ENCODE data around the gene SAC3D1. TPM values are rescaled to one million over a fixed set of nuclear protein-coding genes. Genes with fewer than 3 reads are reported as not detected.
"Not testable (repeated sequence)": the region's sequence is repeated elsewhere in the genome, so short reads cannot be mapped to it uniquely, and the experiment has no call there.

The SAC3D1 gene
- total RNA-seq (ENCODE audit: insufficient read depth, low replicate concordance), result 11.8 TPM

- peak; percentile 95 for DNase-seq (ENCODE audit: low spot score)
Observed at GRCh38 chr11:65040847-65041622, at the start of gene SAC3D1. Gene SAC3D1, plus strand, starts transcription at chr11:65041210. Its CDS starts 83 bp downstream, at chr11:65041293.

DNA sequence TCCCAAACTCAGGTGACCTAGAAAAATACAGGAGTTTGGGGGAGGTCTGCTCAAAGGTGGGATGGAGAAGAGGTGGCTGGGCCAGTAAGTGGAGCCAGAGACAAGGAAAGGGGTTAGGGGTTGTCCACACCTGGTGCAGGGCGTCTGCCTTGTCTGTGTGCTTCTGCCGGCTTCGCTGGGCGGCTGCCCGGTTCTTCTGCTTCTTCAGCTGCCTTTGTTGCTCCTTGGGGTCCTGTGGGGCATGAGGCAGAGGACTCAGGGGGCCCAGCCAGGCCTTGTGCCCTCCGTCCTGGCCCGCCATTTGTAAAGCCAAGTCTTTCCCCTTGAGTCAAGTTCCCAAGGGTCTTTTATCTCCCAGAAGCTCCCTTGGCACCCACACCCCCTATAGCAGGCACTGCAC lies 46.7 kb upstream of the SAC3D1 start:
- DNase-seq (ENCODE audit: low spot score), result no peak

DNA sequence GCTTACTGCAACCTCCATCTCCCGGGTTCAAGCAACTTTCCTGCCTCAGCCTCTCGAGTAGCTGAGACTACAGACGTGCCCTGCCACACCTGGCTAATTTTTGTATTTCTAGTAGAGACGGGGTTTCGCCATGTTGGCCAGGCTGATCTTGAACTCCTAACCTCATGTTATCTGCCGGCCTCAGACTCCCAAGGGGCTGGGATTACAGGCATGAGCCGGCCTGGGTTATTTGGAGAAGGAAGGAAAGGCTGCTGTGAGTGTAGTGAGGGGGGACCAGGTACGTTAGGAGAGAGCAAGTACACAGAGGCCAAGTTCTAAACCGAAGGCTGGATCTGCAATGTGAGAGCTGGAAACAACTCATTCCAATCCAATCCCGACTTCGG lies 44.7 kb upstream of the SAC3D1 start:
- DNase-seq (ENCODE audit: low spot score), result no peak

- DNase-seq (ENCODE audit: low spot score), result peak; percentile 66
Observed at GRCh38 chr11:64996710-64997380, 44.2 kb upstream of the SAC3D1 start, which contains the start of gene BATF2. Gene BATF2, minus strand, starts transcription at chr11:64996971. Its CDS starts 57 bp downstream, at chr11:64996914.

DNA sequence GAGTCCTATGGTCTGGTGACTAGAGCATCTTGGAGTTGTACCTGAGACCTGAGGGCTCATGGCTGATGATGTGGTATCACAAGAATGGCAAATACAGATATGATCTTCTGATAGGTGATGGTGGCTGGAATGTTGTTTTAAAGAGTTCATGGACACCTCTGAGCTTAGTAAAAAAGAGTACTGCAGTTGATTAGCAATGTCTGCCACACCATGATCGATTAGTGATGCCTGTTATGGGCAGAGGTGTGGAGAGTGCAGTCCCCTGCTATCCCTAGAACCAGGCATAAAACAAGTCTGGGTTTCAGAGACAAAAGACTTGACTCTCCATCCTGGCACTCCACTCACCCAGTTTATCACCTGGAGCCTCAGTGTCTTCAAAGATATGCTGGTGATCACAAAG lies 42.9 kb upstream of the SAC3D1 start:
- no peak for DNase-seq (ENCODE audit: low spot score)

DNA sequence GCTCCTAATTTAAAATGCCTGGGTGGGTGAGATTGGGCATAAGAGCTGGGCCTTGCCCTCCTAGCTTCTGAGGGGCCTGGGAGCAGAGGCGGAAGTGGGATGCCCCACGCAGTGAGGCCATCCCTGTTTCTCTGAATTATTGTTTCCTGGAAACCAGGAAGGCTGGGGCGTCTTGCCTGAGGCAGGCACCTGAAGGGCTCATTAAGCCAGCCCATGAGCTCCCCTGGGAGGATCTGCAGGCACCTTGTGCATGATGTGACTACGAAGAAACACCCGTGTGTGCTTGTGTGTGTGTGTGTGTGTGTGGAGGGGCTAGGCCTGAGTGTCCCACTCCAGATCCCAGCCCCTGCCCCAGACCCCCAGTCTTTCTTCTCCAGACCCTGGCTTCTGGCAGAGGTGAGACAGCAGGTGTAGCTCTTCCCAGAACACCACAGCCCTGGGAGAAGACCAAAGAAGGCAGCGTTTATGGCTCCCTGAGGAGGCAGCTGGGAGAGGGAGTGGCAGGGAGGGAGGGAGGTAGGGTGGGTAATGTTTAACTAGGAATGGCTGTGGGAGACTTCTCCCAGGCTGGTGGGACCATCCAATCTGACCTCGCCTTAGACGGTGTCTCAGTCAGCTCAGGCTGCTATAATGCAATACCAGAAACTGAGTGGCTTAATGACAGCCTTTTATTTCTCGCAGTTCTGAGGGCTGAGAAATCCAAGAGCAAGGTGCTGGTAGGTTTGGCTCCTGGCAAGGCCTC lies 42.1 kb upstream of the SAC3D1 start:
- DNase-seq (ENCODE audit: low spot score), result no peak

- no peak for DNase-seq (ENCODE audit: low spot score)
Observed at GRCh38 chr11:64999478-64999877, 41.5 kb upstream of the SAC3D1 start.

DNA sequence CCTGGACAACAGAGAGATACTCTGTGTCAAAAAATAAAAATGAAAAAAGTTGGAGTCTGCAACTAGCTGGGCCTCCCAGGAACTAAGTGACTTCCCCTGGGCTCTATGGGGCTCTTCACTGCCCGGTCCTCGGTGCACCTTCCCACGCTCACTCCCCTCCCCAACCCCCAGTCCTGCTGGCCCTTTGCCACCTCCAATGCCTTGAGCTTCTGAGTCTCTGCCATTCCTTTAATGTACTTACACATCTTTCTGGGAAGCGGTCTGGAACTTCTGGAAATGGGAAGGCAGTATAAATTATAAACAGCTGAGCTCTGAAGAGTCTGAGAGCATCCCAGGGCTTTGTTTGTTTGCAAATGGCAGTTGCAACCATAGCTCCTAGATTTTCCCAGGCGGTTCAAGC lies 38.3 kb upstream of the SAC3D1 start:
- peak; percentile 7 for DNase-seq (ENCODE audit: low spot score)

DNA sequence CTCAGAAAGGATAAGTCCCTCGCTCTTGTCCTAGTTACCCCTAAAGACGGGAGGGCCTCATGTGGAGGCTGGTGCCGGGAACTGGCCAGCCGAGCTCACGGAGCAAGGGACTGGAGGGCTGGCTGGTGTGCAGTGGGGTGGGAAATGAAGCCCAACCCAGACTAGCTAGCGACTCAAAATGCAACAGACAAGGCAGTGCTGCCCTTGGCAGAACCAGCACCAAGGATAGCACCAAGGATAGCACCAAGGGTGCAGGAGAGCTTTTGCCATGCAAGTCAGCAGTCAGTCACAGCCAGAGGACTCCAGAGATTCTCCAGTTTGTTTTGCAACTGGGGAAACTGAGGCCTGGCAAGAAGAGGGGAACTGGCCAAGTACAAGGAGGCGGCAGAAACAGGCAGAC lies 37.7 kb upstream of the SAC3D1 start:
- DNase-seq (ENCODE audit: low spot score), result peak; percentile 20

- not testable (repeated sequence) for DNase-seq (ENCODE audit: low spot score)
Observed at GRCh38 chr11:65003968-65004367, 37.0 kb upstream of the SAC3D1 start.

DNA sequence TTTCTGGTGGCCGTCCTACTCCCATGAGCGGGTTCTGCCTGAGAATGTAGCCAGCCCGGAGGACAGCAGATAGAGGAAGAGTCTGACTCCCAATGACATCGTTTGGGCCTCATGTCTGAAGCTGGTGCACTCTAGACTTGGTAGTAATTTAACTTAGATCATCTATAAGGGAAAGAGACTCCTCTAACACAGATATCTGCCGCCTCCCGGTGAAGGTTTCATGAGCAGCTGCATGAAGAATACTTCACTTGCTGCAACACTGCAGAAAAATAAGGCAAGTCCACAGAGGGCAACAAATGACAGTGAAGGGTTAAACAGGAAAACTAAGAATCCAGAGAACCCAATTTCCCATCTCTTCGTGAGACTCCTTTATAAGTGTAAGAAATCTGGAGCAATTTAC lies 33.0 kb upstream of the SAC3D1 start:
- peak; percentile 11 for DNase-seq (ENCODE audit: low spot score)

DNA sequence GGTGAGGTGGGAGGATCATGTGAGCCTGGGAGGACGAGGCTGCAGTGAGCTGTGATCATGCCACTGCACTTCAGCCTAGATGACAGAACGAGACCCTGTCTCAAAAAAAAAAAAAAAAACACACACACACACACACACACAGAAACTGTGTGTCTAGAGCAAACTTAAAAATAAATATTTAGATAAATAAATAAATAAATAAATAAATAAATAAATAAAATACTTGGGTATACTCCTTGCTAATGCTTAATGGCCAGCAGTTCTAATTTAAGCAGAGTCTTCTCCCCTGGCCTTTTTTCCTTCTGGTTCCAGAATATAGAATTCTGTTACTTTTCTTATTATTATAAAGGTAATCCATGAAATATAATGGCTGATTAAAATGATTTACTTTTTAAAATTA lies 32.1 kb upstream of the SAC3D1 start:
- no peak for DNase-seq (ENCODE audit: low spot score)

GRCh38 chr11:65013130-65013887 lies 27.7 kb upstream of the SAC3D1 start:
- DNase-seq (ENCODE audit: low spot score), result peak; percentile 96

GRCh38 chr11:65013888-65014725 lies 26.9 kb upstream of the SAC3D1 start, which contains the start of gene ARL2:
Gene ARL2, plus strand, starts transcription at chr11:65014160. Its CDS starts 48 bp downstream, at chr11:65014208.
- peak; percentile 96 for DNase-seq (ENCODE audit: low spot score)

DNA sequence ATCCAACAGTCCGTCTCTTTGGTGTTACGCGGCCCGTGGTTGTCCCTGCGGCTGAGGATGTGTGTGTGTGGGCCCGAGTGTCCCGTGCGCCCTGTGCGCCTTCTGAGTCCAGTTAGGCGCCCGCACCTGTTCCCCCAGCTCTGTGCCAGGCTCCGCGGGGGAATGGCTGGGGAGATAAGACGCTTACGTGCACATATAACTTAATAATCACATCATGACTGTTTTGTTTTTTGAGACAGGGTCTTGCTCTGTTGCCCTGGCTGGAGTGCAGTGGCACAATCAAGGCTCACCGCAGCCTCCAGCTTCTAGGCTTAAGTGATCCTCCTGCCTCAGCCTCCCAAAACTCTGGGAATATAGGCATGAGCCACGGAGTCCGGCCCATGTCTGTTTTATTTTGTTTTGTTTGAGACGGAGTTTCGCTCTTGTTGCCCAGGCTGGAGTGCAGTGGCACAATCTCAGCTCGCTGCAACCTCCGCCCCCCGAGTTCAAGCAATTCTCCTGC lies 26.2 kb upstream of the SAC3D1 start:
- no peak for DNase-seq (ENCODE audit: low spot score)

DNA sequence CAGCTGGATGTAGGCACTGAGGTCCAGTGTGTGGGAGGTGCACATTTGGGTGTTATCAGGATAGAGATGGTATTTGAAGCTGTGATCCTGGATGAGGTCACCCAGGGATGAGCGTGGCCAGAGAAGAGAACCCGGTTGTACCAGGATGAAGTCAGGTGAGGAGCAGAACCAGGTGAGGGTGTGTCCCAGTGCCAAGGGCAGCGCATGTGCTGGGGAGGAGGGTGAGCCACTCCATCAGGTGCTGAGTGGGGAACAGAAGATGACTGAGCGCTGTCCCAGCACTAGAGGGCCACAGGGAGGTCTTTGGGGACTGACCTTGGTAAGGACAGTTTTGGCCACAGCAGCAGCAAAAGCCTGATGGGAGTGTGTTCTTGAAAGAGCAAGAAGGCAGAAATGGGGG lies 24.3 kb upstream of the SAC3D1 start:
- DNase-seq (ENCODE audit: low spot score), result no peak

GRCh38 chr11:65017937-65018336 lies 23.1 kb upstream of the SAC3D1 start:
- no peak for DNase-seq (ENCODE audit: low spot score)

DNA sequence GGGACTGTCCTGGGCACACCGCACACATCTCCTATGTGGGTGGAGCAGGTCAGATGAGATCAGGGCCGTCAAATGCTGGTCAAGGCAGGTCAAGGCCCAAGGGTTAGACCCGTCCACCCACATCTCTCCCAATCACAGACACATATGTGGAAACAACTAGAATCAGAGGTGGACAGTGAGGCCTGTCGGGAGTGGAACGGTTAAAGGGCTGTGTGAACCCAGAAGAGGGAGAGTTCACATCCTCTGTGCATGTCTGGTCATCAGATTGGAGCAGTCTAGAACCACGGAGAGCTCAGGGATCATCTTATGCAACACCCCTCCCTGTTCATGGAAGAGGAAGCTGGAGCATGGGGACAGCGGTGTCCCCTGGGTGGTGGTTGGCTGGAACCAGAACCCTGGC lies 21.2 kb upstream of the SAC3D1 start:
- no peak for DNase-seq (ENCODE audit: low spot score)

GRCh38 chr11:65021003-65021402 lies 20.0 kb upstream of the SAC3D1 start:
- no peak for DNase-seq (ENCODE audit: low spot score)

DNA sequence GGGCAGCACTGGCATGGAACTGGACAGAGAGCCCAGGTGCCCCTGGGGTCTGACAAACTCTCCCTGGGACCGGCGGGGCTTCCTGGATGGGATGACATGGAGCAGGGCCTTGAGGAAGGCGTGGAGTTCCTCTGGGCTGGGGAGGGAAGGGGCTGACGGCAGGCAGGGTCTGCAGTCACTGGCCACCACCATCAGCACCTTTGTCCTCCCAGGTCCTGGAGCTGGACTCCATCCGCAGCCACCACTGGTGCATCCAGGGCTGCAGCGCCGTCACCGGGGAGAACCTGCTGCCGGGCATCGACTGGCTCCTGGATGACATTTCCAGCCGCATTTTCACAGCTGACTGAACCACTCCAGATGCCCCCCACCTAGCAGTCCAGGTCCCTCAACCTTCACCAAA lies 19.5 kb upstream of the SAC3D1 start:
- DNase-seq (ENCODE audit: low spot score), result no peak
